Neural cell (in vitro differentiated cells): ENCODE results near the gene OR7G1.

Source experiments
- CTCF ChIP-seq: fragments of 450-650 bp; IDR thresholded peaks from 2 replicates; pipeline ENCODE4 v1.5.1; 2014; ENCODE audit warnings: antibody characterized with exemption, mild to moderate bottlenecking, moderate library complexity; ENCODE audit not compliant: poor library complexity, severe bottlenecking
- TAF1 ChIP-seq: IDR thresholded peaks from 2 replicates; pipeline ENCODE4 v1.6.1; 2012; ENCODE audit warnings: low read depth

- no peak for TF ChIP-seq CTCF
- TF ChIP-seq TAF1 = no peak
These were observed 24.1 kb upstream of the OR7G1 start for GRCh38 chr19:9139609-9140158.
